Nephron progenitor cell (in vitro differentiated cells): ENCODE data around the gene KRTAP5-2.

Experiments
- DNase-seq: peaks from one replicate; pipeline ENCODE4 v3.0.0; 2021
- H3K27ac Mint-ChIP-seq: 2 replicates; pipeline ENCODE4 v1.8.0; 2021; ENCODE audit warnings: mild to moderate bottlenecking, moderate library complexity, mixed read lengths
- H3K27me3 Mint-ChIP-seq: 2 replicates; pipeline ENCODE4 v1.8.0; 2021; ENCODE audit warnings: mild to moderate bottlenecking, low read depth, mixed read lengths; ENCODE audit not compliant: poor library complexity
- H3K36me3 Mint-ChIP-seq: 2 replicates; pipeline ENCODE4 v1.8.0; 2021; ENCODE audit warnings: low read depth, mixed read lengths
- H3K4me1 Mint-ChIP-seq: 2 replicates; pipeline ENCODE4 v1.8.0; 2021; ENCODE audit warnings: mixed read lengths
- H3K4me3 Mint-ChIP-seq: 2 replicates; pipeline ENCODE4 v1.8.0; 2021; ENCODE audit warnings: mild to moderate bottlenecking, moderate library complexity, mixed read lengths
- H3K9me3 Mint-ChIP-seq: 2 replicates; pipeline ENCODE4 v1.8.0; 2021; ENCODE audit warnings: mild to moderate bottlenecking, moderate library complexity, mixed read lengths
- TF ChIP-seq, protein P1 (sequence below): fragments of 200-600 bp; sonication (generic); IDR thresholded peaks from 2 replicates; pipeline ENCODE4 v1.5.0; 2021; ENCODE audit warnings: antibody characterized with exemption

KRTAP5-2 gene

DNA sequence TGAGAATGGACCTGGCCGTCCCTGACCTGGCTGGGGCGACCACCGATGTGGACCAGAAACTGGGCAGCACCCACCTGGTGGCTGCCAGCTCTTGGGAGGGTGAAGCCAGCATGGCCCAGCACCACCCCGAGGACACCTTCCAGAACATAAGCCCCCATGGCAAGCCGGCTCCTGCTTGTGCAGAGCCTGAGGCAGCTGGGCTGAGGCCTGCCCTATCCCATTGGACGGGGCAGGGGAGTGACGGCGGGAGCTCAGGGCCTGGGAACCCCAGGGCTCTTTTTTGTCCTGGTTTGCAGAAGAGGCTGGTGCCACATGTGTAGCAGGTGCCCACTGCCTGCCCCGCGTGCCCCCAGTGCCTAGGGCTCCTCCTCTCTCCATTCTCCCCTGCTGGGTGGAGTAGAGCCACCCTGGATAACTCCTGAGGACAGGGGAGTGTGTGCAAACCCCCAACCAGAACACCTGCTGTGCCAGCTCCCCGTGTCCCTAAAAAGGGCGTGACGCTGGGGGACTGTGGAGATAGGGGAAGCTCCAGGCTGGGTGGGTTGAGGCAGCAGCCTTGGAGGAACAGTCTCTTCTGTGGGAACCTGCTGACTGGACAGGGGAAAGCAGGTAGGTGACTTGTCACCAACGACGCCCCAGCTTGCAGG lies 38.0 kb downstream of the KRTAP5-2 start:
- H3K4me3 Mint-ChIP-seq = no peak overlapping the region
- H3K27me3 Mint-ChIP-seq = peaks cover 54% of the 10 kb centered on the region
- no peaks in the 10 kb centered on the region for H3K36me3 Mint-ChIP-seq
- no peaks in the 10 kb centered on the region for H3K4me1 Mint-ChIP-seq
- DNase-seq = no peak
- H3K9me3 Mint-ChIP-seq = no peaks in the 10 kb centered on the region
- TF ChIP-seq, protein P1, sequence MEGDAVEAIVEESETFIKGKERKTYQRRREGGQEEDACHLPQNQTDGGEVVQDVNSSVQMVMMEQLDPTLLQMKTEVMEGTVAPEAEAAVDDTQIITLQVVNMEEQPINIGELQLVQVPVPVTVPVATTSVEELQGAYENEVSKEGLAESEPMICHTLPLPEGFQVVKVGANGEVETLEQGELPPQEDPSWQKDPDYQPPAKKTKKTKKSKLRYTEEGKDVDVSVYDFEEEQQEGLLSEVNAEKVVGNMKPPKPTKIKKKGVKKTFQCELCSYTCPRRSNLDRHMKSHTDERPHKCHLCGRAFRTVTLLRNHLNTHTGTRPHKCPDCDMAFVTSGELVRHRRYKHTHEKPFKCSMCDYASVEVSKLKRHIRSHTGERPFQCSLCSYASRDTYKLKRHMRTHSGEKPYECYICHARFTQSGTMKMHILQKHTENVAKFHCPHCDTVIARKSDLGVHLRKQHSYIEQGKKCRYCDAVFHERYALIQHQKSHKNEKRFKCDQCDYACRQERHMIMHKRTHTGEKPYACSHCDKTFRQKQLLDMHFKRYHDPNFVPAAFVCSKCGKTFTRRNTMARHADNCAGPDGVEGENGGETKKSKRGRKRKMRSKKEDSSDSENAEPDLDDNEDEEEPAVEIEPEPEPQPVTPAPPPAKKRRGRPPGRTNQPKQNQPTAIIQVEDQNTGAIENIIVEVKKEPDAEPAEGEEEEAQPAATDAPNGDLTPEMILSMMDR = no peak
- H3K27ac Mint-ChIP-seq = no peak overlapping the region

DNA sequence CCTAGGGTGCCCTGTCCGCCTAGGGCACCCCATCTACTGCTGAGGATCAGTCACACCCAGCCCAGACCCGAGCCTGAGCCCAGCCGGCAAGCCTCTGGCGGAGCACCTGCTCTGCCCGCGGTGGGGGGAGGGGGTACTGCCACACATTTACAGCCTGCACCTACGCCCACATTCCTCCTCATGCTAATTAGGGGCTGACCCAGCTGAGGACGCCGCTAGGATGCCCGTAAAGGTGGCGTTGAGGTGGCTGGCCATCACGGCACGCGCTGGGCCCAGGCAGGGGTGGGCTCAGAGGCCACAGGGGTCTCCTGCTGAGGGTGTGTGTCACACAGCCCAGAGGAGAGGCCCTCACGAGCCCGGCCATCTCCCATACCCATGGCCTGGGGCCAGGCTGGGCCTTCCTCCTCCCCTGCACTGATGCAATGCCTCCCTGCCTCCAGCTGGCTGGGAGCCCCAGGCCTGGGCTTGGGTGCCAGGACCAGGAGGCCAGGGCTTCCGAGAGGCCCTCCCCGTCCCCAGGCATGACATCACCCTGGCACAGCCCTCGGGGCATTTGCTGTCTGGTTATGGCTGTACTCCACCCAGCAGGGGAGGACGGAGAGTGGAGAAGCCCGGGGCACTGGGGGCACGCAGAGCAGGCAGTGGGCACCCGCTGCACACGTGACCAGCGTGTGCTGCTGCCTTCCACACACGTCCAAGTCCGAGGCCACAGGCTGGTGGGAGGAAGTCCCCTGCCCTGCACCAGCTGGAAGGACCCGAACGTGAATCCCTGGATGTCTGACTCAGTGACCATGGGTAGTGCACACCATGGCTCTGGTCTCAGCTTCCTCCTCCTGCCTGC lies 38.8 kb downstream of the KRTAP5-2 start:
- TF ChIP-seq, protein P1 = no peak
- Mint-ChIP-seq H3K27me3 (peaks cover 62% of the 10 kb centered on the region), H3K4me1 (no peaks in the 10 kb centered on the region), H3K9me3 (no peaks in the 10 kb centered on the region), H3K4me3 (no peak overlapping the region), H3K27ac (no peak overlapping the region), H3K36me3 (no peaks in the 10 kb centered on the region)
- no peak for DNase-seq

DNA sequence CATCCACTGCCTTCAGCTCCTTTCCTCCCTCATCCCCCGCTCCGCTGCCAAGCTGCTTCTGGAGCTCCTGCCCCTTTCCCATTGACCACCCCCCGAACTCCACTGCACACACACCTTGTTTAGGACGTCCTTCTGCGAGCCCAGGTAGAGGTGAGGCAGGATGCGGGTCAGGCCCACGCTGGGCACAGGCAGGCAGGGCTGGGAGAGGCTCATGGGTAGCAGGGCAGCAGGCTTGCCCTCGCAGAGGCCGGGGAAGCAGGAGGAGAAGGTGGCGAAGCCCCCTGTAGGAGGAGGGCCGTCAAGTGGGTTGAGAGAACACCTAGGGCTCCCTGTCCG lies 39.4 kb downstream of the KRTAP5-2 start:
- DNase-seq = no peak
- TF ChIP-seq, protein P1 = no peak
- H3K36me3 Mint-ChIP-seq = no peaks in the 10 kb centered on the region
- no peaks in the 10 kb centered on the region for H3K4me1 Mint-ChIP-seq
- H3K27me3 Mint-ChIP-seq = peaks cover 68% of the 10 kb centered on the region
- no peak overlapping the region for H3K27ac Mint-ChIP-seq
- no peaks in the 10 kb centered on the region for H3K9me3 Mint-ChIP-seq
- H3K4me3 Mint-ChIP-seq = no peak overlapping the region

DNA sequence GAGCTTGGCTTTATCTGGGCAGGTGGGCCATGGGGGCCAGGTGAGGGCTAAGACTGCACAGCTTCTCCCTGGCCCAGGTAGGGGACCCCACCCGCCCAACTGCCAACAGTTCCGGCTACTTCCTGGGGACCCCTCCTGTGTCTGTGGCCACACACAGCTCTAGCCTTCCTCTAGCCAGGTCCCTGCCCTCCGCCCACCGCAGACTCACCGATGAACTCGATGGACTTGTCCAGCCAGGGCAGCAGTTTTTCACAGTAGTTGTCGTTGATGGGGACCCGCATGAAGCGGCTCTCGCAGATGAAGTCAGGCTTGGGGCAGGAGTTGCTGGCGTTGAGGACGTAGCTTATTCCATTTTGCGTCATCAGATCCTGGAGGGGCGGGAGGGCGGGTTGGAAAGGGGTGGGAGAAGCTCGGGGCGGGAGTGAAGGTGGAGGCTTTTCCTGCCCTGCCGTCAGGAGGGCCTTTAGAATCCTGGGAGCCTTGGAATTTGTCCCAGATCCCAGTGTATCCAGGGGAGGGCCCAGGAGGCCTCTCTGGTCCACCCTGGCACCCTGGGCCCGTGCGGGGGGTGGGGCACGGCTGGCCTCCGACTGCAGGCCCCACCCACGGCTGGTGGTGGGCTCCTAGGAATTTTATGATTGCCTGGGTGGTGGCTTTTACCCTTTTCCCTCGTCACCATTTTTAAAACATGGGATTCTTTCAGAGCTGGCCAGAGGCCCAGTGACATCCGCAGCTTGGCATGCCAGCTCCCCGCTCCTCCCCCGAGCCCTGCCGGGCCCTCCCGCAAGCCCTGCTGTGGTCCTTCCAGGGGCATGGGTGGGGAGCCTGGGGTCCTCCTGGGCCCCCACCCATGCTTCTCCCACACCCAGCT lies 40.0 kb downstream of the KRTAP5-2 start:
- Mint-ChIP-seq H3K27me3 (peaks cover 74% of the 10 kb centered on the region), H3K4me1 (no peaks in the 10 kb centered on the region), H3K9me3 (no peaks in the 10 kb centered on the region), H3K27ac (no peak overlapping the region), H3K36me3 (no peaks in the 10 kb centered on the region), H3K4me3 (no peak overlapping the region)
- DNase-seq = no peak
- TF ChIP-seq, protein P1 = no peak

DNA sequence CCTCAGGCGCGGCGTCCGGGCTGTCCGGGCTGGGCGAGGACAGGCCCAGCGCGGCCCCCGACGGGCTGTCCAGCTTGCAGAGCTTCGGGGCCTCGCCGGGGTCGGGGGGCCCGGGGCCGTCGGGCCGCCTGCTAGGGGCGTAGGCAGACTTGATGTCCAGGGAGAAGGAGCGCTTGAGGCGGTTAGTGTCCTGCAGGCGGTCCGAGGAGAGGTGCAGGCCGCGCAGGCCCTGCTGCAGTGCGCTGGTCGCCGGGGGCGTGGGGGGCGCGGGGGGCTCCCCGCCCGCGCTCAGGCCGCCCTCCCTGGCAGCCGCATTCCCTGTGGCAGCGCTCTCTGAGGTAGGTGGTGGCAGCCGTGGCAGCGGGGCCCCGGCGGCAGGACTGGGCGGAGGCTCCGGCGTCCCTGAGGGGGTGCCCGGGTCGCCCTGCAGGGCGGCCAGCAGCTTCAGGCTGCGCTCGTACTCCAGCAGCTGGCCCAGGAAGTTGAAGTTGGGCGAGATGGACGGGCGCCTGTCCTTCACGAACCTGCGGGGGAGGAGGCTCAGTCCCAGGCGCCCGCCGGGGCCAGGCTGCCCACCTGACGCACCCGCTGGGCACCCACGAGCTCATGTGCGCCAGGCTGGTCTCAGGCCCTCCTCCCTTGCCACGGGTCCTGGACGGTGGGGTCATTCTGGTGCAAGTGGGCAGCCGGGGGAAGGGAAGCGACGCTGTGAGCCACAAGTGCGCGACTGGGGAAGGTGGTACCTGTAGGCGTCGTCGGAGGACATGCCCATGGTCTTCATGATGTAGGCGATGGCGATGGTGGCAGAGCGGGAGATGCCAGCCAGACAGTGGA lies 40.8 kb downstream of the KRTAP5-2 start:
- Mint-ChIP-seq H3K4me3 (no peak overlapping the region), H3K4me1 (no peaks in the 10 kb centered on the region), H3K27me3 (peaks cover 83% of the 10 kb centered on the region), H3K36me3 (no peaks in the 10 kb centered on the region), H3K9me3 (no peaks in the 10 kb centered on the region), H3K27ac (no peak overlapping the region)
- no peak for DNase-seq
- TF ChIP-seq, protein P1 = no peak
